HEK293 (cell line): ENCODE data around the gene MDM2.

Source experiments
- CTCF ChIA-PET: fragments of 350-600 bp; formaldehyde crosslinking; extraction: SDS; loops from one replicate; lab custom pipeline; 2021; ENCODE audit warnings: antibody characterized with exemption; lab: Yijun Ruan, JAX
- POLR2A ChIA-PET: fragments of 300-600 bp; formaldehyde crosslinking; extraction: SDS; loops from one replicate; lab custom pipeline; 2020; ENCODE audit warnings: antibody characterized with exemption, inconsistent platforms; lab: Yijun Ruan, JAX
- H3K27ac ChIP-seq: fragments of 200-500 bp; sonication (Bioruptor generic); 2 replicates; pipeline ENCODE4 v1.5.1; 2014; ENCODE audit warnings: low read depth, low read length, control low read depth, inconsistent platforms; ENCODE audit errors: extremely low read depth
- H3K36me3 ChIP-seq, 2 experiments: fragments of 200-500 bp in 1 of 2; sonication (Bioruptor generic) in 1 of 2; 1 replicate in 1 of 2; 2 replicates in 1 of 2; pipeline ENCODE4 v1.5.1; 2014 to 2017; ENCODE audit warnings: inconsistent platforms in 2 of 2, low read length in 2 of 2; ENCODE audit not compliant: control insufficient read depth in 2 of 2, insufficient read depth in 1 of 2
- H3K4me1 ChIP-seq: fragments of 200-500 bp; sonication (Bioruptor generic); 2 replicates; pipeline ENCODE4 v1.5.1; 2014; ENCODE audit warnings: mild to moderate bottlenecking, low read length, inconsistent platforms; ENCODE audit not compliant: control insufficient read depth, insufficient read depth
- H3K4me3 ChIP-seq: 2 replicates; pipeline ENCODE4 v1.5.1; 2011; ENCODE audit warnings: low read depth, mild to moderate bottlenecking, control low read depth, low read length, moderate library complexity
- H3K9me3 ChIP-seq: fragments of 200-500 bp; sonication (Bioruptor generic); 2 replicates; pipeline ENCODE4 v1.5.1; 2014; ENCODE audit warnings: low read depth, low read length, inconsistent platforms; ENCODE audit not compliant: control insufficient read depth, insufficient read depth
- GFI1B ChIP-seq: fragments of 450-650 bp; formaldehyde crosslinking; IDR thresholded peaks from 2 replicates; pipeline ENCODE4 v1.5.1; 2016; ENCODE audit warnings: missing biosample characterization, missing genetic modification characterization
- GLI2 ChIP-seq: fragments of 450-650 bp; formaldehyde crosslinking; IDR thresholded peaks from 2 replicates; pipeline ENCODE4; 2017; ENCODE audit warnings: missing biosample characterization, missing genetic modification characterization, low read depth, borderline replicate concordance
- GLIS1 ChIP-seq: fragments of 450-650 bp; formaldehyde crosslinking; IDR thresholded peaks from 2 replicates; pipeline ENCODE4 v1.5.1; 2016; ENCODE audit warnings: missing biosample characterization, missing genetic modification characterization
- HOXD13 ChIP-seq: sonication (generic); formaldehyde crosslinking; IDR thresholded peaks from 2 replicates; pipeline ENCODE4 v1.8.0; 2022; ENCODE audit warnings: missing genetic modification reagents, borderline replicate concordance
- PRDM1 ChIP-seq: fragments of 450-650 bp; formaldehyde crosslinking; IDR thresholded peaks from 2 replicates; pipeline ENCODE4; 2016; ENCODE audit warnings: missing biosample characterization, missing genetic modification characterization
- SCRT2 ChIP-seq: fragments of 450-650 bp; formaldehyde crosslinking; IDR thresholded peaks from 2 replicates; pipeline ENCODE4 v1.5.1; 2016; ENCODE audit warnings: missing biosample characterization, missing genetic modification characterization
- ZNF10 ChIP-seq: fragments of 450-650 bp; formaldehyde crosslinking; IDR thresholded peaks from 2 replicates; pipeline ENCODE4 v1.5.1; 2017; ENCODE audit warnings: missing biosample characterization, missing genetic modification characterization
- ZNF114 ChIP-seq: fragments of 450-650 bp; formaldehyde crosslinking; IDR thresholded peaks from 2 replicates; pipeline ENCODE4 v1.5.0; 2017; ENCODE audit warnings: missing biosample characterization, missing genetic modification characterization
- ZNF133 ChIP-seq: fragments of 450-650 bp; formaldehyde crosslinking; IDR thresholded peaks from 2 replicates; pipeline ENCODE4 v1.5.1; 2016; ENCODE audit warnings: missing biosample characterization, missing genetic modification characterization
- ZNF138 ChIP-seq: fragments of 450-650 bp; formaldehyde crosslinking; IDR thresholded peaks from 2 replicates; pipeline ENCODE4 v1.5.1; 2016; ENCODE audit warnings: missing biosample characterization, missing genetic modification characterization, borderline replicate concordance
- ZNF140 ChIP-seq: fragments of 450-650 bp; formaldehyde crosslinking; IDR thresholded peaks from 2 replicates; pipeline ENCODE4 v1.5.1; 2016; ENCODE audit warnings: missing biosample characterization, missing genetic modification characterization
- ZNF292 ChIP-seq: fragments of 450-650 bp; formaldehyde crosslinking; IDR thresholded peaks from 2 replicates; pipeline ENCODE4 v1.5.1; 2016; ENCODE audit warnings: low read depth, missing biosample characterization, missing genetic modification characterization, borderline replicate concordance
- ZNF324 ChIP-seq: fragments of 450-650 bp; formaldehyde crosslinking; IDR thresholded peaks from 2 replicates; pipeline ENCODE4 v1.5.1; 2016; ENCODE audit warnings: missing biosample characterization, missing genetic modification characterization
- ZNF350 ChIP-seq: fragments of 450-650 bp; formaldehyde crosslinking; IDR thresholded peaks from 2 replicates; pipeline ENCODE4 v1.5.0; 2017; ENCODE audit warnings: missing biosample characterization, mild to moderate bottlenecking, missing genetic modification characterization
- ZNF366 ChIP-seq: fragments of 450-650 bp; formaldehyde crosslinking; conservative IDR thresholded peaks from 2 replicates; pipeline ENCODE4 v1.5.1; 2016; ENCODE audit warnings: missing biosample characterization, missing genetic modification characterization
- ZNF404 ChIP-seq: fragments of 450-650 bp; formaldehyde crosslinking; IDR thresholded peaks from 2 replicates; pipeline ENCODE4 v1.5.1; 2017; ENCODE audit warnings: missing biosample characterization, missing genetic modification characterization
- ZNF510 ChIP-seq: fragments of 450-650 bp; formaldehyde crosslinking; IDR thresholded peaks from 2 replicates; pipeline ENCODE4 v1.5.1; 2018; ENCODE audit warnings: mild to moderate bottlenecking, missing genetic modification characterization, missing biosample characterization; ENCODE audit not compliant: insufficient replicate concordance
- ZNF530 ChIP-seq: fragments of 450-650 bp; formaldehyde crosslinking; IDR thresholded peaks from 2 replicates; pipeline ENCODE4 v1.5.1; 2016; ENCODE audit warnings: low read depth, missing biosample characterization, missing genetic modification characterization
- ZNF549 ChIP-seq: fragments of 450-650 bp; IDR thresholded peaks from 2 replicates; pipeline ENCODE4 v1.5.1; 2018; ENCODE audit warnings: missing biosample characterization, missing genetic modification characterization, mild to moderate bottlenecking, inconsistent platforms, moderate library complexity
- ZNF600 ChIP-seq: fragments of 450-650 bp; formaldehyde crosslinking; IDR thresholded peaks from 2 replicates; pipeline ENCODE4 v1.5.1; 2016; ENCODE audit warnings: missing biosample characterization, missing genetic modification characterization
- ZNF670 ChIP-seq: fragments of 450-650 bp; formaldehyde crosslinking; IDR thresholded peaks from 2 replicates; pipeline ENCODE4 v1.5.1; 2016; ENCODE audit warnings: missing biosample characterization, missing genetic modification characterization, low read depth
- ZNF76 ChIP-seq: fragments of 450-650 bp; formaldehyde crosslinking; IDR thresholded peaks from 2 replicates; pipeline ENCODE4; 2016; ENCODE audit warnings: low read depth, missing biosample characterization, missing genetic modification characterization, borderline replicate concordance
- TF ChIP-seq, protein P1 (sequence below): fragments of 450-650 bp; formaldehyde crosslinking; IDR thresholded peaks from 2 replicates; pipeline ENCODE4 v1.5.1; 2016; ENCODE audit warnings: missing biosample characterization, missing genetic modification characterization
- TF ChIP-seq, protein P2 (sequence below): fragments of 450-650 bp; formaldehyde crosslinking; IDR thresholded peaks from 2 replicates; pipeline ENCODE4 v1.5.1; 2016; ENCODE audit warnings: missing biosample characterization, missing genetic modification characterization, low read depth
- TF ChIP-seq, protein P3 (sequence below): fragments of 450-650 bp; formaldehyde crosslinking; IDR thresholded peaks from 2 replicates; pipeline ENCODE4 v1.5.1; 2016; ENCODE audit warnings: missing biosample characterization, missing genetic modification characterization, borderline replicate concordance
- TF ChIP-seq, protein P4 (sequence below): fragments of 450-650 bp; formaldehyde crosslinking; IDR thresholded peaks from 2 replicates; pipeline ENCODE4 v1.5.1; 2016; ENCODE audit warnings: missing biosample characterization, missing genetic modification characterization
- TF ChIP-seq, protein P5 (sequence below): fragments of 450-650 bp; formaldehyde crosslinking; IDR thresholded peaks from 2 replicates; pipeline ENCODE4 v1.5.1; 2016; ENCODE audit warnings: missing biosample characterization, missing genetic modification characterization

MDM2 gene

DNA sequence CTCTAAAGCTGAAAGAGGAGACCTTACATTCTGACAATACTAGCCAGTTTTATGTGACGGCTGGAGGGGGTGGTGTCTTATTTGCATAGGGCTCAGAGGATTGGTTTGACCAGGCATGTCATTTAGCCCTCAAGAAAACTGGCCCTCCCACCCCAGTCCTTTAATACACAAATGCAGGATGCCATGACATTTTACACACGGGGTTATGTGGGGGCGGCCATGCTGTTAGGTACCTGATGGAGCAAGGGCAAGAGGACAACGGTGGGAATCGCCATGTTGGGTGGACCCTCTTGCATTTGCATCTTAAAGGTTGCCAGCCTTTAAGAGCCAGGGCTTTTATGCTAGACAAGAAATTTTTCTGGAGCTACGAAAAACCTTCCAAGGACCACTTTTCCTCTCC is 23.3 kb downstream of the MDM2 start (continued):
- TF ChIP-seq, protein P1, sequence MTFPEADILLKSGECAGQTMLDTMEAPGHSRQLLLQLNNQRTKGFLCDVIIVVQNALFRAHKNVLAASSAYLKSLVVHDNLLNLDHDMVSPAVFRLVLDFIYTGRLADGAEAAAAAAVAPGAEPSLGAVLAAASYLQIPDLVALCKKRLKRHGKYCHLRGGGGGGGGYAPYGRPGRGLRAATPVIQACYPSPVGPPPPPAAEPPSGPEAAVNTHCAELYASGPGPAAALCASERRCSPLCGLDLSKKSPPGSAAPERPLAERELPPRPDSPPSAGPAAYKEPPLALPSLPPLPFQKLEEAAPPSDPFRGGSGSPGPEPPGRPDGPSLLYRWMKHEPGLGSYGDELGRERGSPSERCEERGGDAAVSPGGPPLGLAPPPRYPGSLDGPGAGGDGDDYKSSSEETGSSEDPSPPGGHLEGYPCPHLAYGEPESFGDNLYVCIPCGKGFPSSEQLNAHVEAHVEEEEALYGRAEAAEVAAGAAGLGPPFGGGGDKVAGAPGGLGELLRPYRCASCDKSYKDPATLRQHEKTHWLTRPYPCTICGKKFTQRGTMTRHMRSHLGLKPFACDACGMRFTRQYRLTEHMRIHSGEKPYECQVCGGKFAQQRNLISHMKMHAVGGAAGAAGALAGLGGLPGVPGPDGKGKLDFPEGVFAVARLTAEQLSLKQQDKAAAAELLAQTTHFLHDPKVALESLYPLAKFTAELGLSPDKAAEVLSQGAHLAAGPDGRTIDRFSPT (tag by site-specific recombination): no peak
- TF ChIP-seq, protein P2, sequence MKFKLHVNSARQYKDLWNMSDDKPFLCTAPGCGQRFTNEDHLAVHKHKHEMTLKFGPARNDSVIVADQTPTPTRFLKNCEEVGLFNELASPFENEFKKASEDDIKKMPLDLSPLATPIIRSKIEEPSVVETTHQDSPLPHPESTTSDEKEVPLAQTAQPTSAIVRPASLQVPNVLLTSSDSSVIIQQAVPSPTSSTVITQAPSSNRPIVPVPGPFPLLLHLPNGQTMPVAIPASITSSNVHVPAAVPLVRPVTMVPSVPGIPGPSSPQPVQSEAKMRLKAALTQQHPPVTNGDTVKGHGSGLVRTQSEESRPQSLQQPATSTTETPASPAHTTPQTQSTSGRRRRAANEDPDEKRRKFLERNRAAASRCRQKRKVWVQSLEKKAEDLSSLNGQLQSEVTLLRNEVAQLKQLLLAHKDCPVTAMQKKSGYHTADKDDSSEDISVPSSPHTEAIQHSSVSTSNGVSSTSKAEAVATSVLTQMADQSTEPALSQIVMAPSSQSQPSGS: no peak
- TF ChIP-seq ZNF76 (tag by site-specific recombination) (no peak), GLI2 (tag by site-specific recombination) (no peak), ZNF350 (no peak), SCRT2 (tag by site-specific recombination) (no peak), ZNF670 (no peak), ZNF138 (tag by site-specific recombination) (no peak)
- TF ChIP-seq, protein P3, sequence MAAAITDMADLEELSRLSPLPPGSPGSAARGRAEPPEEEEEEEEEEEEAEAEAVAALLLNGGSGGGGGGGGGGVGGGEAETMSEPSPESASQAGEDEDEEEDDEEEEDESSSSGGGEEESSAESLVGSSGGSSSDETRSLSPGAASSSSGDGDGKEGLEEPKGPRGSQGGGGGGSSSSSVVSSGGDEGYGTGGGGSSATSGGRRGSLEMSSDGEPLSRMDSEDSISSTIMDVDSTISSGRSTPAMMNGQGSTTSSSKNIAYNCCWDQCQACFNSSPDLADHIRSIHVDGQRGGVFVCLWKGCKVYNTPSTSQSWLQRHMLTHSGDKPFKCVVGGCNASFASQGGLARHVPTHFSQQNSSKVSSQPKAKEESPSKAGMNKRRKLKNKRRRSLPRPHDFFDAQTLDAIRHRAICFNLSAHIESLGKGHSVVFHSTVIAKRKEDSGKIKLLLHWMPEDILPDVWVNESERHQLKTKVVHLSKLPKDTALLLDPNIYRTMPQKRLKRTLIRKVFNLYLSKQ (tag by site-specific recombination): no peak

DNA sequence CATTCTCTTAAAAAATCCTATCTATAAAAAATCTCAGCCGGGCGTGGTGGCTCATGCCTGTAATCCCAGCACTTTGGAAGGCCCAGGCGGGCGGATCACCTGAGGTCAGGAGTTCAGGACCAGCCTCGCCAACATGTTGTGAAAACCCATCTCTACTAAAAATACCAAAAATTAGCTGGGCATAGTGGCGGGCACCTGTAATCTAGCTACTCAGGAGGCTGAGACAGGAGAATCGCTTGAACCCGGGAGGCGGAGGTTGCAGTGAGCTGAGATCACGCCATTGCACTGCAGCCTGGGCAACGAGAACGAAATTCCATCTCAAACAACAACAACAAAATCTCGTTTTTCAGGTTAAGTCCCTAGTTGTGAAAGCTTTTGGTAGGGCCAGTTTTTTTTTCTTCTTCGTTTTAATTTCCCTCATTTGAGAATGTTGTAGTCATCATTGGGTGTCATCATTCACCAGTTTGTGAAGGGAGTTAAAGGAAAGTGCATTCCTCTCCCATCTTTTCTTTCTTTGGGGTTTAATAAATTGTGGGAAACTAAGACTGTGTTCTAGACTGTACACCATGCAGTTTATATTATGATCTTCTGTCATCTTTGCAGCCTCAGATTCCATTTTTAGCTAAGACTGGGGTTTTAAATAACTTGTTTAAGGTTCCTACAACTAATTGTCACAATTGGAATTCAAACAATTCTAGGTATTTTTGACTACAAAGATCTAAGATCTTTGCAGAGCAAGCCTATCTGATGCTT is 23.9 kb downstream of the MDM2 start:
- H3K27ac ChIP-seq: no peak overlapping the region
- CTCF ChIA-PET: interaction anchor here (0.6 to 2.2 kb wide), 2 partner anchors 12 to 93 kb away, joined by 6 to 18 read pairs; no protein-coding TSS in a partner anchor
- H3K9me3 ChIP-seq: no peaks in the 10 kb centered on the region
- H3K36me3 ChIP-seq: peaks cover 68 to 93% of the 10 kb centered on the region in 2 experiments
- H3K4me3 ChIP-seq: no peak overlapping the region
- no peaks in the 10 kb centered on the region for H3K4me1 ChIP-seq
- TF ChIP-seq PRDM1 (0 out of 2 replicates have a peak, but pooled peaks have one; percentile 15), ZNF510 (tag by site-specific recombination) (no peak)
- TF ChIP-seq, protein P4, sequence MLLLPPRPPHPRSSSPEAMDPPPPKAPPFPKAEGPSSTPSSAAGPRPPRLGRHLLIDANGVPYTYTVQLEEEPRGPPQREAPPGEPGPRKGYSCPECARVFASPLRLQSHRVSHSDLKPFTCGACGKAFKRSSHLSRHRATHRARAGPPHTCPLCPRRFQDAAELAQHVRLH (tag by site-specific recombination): no peak
- POLR2A ChIA-PET: interaction anchor here (0.9 to 1.0 kb wide), 2 partner anchors 15 to 23 kb away, joined by 3 read pairs; no protein-coding TSS in a partner anchor

DNA sequence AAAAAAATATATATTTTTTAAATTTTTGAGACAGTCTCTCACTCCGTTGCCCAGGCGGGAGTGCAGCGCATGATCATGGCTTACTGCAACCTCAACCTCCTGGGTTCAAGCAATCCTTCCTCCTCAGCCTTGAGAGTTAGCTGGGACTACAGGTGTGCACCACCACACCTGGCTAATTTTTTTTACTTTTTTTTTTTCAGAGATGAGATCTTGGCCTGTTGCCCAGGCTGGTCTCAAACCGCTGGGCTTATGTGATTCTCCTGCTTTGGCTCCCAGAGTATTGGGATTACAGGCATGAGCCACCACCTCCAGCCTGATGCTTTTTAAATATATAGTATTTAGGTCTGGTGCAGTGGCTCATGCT is 24.5 kb downstream of the MDM2 start:
- H3K27ac ChIP-seq: no peak overlapping the region
- H3K4me1 ChIP-seq: no peaks in the 10 kb centered on the region
- H3K36me3 ChIP-seq: peaks cover 68 to 93% of the 10 kb centered on the region in 2 experiments
- ChIA-PET CTCF (no interaction called here), POLR2A (interaction anchor here (0.9 kb wide), 1 partner anchor 15 kb away, joined by 3 read pairs; no protein-coding TSS in a partner anchor)
- H3K4me3 ChIP-seq: no peak overlapping the region
- no peaks in the 10 kb centered on the region for H3K9me3 ChIP-seq
- TF ChIP-seq GLIS1 (no peak), HOXD13 (CRISPR knock-in tag) (no peak), ZNF10 (no peak), ZNF366 (tag by site-specific recombination) (no peak), ZNF549 (tag by site-specific recombination) (no peak), GFI1B (no peak), ZNF404 (tag by site-specific recombination) (no peak), ZNF114 (no peak), ZNF140 (no peak), ZNF292 (tag by site-specific recombination) (no peak), ZNF530 (no peak), ZNF600 (no peak), ZNF133 (tag by site-specific recombination) (no peak), ZNF324 (tag by site-specific recombination) (no peak)
- TF ChIP-seq, protein P5, sequence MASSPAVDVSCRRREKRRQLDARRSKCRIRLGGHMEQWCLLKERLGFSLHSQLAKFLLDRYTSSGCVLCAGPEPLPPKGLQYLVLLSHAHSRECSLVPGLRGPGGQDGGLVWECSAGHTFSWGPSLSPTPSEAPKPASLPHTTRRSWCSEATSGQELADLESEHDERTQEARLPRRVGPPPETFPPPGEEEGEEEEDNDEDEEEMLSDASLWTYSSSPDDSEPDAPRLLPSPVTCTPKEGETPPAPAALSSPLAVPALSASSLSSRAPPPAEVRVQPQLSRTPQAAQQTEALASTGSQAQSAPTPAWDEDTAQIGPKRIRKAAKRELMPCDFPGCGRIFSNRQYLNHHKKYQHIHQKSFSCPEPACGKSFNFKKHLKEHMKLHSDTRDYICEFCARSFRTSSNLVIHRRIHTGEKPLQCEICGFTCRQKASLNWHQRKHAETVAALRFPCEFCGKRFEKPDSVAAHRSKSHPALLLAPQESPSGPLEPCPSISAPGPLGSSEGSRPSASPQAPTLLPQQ (tag by site-specific recombination): no peak
